Measurements from ENCODE around the gene KLK4.

DNA sequence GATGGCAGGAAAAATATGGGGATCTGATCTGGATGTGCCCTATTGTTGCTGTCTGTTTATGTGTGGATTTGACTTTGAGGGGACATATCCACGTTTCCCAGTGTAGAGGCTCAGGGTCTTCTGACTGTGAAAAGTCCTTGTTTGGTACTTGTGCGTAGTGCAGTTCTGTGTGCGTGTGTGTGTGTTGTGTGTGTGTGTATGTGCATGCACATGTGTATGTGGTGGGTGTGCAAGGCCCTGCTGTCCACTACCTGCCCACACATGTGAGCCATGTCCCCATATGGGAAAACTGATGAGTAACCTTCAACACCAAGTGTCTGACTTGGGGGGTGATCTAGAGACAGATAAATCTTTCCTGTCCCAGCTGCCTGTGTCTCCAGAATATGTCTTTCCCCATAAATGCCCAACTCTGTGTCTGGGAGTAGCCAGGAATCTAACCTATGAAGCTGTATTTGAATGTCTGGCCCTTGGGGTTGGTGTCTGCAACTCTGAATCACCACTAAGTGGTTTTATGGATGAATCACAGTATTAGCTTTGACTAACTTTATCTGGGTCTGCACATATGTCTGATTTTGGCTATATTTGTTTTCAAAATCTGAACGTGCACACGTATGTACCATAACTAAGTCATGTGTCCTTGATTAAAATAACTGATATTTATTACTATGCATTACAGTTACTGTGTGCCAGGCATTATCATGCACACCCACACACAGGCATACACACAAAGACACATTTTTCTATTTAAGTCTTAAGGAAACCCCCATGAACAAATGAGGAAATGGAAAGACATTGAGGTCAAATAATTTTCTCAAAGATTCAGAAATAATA is 20.6 kb downstream of the KLK4 start:
- TF ChIP-seq MAFK (IDR thresholded peaks at IDR 0.05; ENCODE audit: low read depth, low read length) (no peak), CEBPB (IDR thresholded peaks at IDR 0.05; ENCODE audit: low read depth, low read length) (no peak), RAD21 (IDR thresholded peaks at IDR 0.05; ENCODE audit: low read length) (no peak), RCOR1 (IDR thresholded peaks at IDR 0.05; ENCODE audit: insufficient replicate concordance, low read length) (no peak), POLR2A (IDR thresholded peaks at IDR 0.05; ENCODE audit: low read depth, low read length) (no peak), MXI1 (IDR thresholded peaks at IDR 0.05; ENCODE audit: borderline replicate concordance, low read depth, low read length) (no peak), RFX5 (IDR thresholded peaks at IDR 0.05; ENCODE audit: low read depth, low read length) (no peak), BHLHE40 (IDR thresholded peaks at IDR 0.05; ENCODE audit: low read depth, low read length) (no peak), FOS (IDR thresholded peaks at IDR 0.05; ENCODE audit: low read depth, low read length) (no peak), SMC3 (IDR thresholded peaks at IDR 0.05; ENCODE audit: low read depth, low read length) (no peak), CHD1 (IDR thresholded peaks at IDR 0.05; ENCODE audit: low read depth, low read length) (no peak)
- TF ChIP-seq, protein P1, sequence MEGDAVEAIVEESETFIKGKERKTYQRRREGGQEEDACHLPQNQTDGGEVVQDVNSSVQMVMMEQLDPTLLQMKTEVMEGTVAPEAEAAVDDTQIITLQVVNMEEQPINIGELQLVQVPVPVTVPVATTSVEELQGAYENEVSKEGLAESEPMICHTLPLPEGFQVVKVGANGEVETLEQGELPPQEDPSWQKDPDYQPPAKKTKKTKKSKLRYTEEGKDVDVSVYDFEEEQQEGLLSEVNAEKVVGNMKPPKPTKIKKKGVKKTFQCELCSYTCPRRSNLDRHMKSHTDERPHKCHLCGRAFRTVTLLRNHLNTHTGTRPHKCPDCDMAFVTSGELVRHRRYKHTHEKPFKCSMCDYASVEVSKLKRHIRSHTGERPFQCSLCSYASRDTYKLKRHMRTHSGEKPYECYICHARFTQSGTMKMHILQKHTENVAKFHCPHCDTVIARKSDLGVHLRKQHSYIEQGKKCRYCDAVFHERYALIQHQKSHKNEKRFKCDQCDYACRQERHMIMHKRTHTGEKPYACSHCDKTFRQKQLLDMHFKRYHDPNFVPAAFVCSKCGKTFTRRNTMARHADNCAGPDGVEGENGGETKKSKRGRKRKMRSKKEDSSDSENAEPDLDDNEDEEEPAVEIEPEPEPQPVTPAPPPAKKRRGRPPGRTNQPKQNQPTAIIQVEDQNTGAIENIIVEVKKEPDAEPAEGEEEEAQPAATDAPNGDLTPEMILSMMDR (conservative IDR thresholded peaks at IDR 0.05; ENCODE audit: low read depth, low read length): no peak
- TF ChIP-seq, protein P2, sequence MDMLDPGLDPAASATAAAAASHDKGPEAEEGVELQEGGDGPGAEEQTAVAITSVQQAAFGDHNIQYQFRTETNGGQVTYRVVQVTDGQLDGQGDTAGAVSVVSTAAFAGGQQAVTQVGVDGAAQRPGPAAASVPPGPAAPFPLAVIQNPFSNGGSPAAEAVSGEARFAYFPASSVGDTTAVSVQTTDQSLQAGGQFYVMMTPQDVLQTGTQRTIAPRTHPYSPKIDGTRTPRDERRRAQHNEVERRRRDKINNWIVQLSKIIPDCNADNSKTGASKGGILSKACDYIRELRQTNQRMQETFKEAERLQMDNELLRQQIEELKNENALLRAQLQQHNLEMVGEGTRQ (IDR thresholded peaks at IDR 0.05; ENCODE audit: low read depth, low read length): no peak
- TF ChIP-seq, protein P3, sequence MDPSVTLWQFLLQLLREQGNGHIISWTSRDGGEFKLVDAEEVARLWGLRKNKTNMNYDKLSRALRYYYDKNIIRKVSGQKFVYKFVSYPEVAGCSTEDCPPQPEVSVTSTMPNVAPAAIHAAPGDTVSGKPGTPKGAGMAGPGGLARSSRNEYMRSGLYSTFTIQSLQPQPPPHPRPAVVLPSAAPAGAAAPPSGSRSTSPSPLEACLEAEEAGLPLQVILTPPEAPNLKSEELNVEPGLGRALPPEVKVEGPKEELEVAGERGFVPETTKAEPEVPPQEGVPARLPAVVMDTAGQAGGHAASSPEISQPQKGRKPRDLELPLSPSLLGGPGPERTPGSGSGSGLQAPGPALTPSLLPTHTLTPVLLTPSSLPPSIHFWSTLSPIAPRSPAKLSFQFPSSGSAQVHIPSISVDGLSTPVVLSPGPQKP (IDR thresholded peaks at IDR 0.05; ENCODE audit: borderline replicate concordance, low read depth, low read length): no peak

Measured in IMR-90 (cell line).